ENCODE results near the gene CAMKV.

DNA sequence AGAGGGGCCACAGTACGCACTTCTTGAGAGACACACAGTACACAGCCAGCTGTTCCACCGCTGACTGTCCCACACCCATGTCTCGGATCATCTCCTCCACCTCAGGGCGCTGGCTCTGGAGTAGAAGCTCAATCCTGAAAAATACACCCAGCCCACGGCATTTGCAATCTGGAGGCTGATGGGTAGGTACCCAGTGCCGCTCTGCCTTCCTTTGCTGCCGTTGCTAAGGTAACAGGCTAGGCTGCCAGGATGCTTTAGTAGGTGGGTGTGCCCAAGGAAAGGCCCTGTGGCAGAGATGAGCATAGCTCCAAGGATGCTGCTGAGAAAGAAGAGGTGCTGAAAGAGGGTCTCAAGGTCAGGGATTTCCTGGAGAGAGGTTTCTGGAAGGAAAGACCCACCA lies 27.9 kb downstream of the CAMKV start:
- TF ChIP-seq ESRRG (CRISPR knock-in tag; IDR thresholded peaks at IDR 0.05) = no peak
- no peak for TF ChIP-seq PPARA (CRISPR knock-in tag; IDR thresholded peaks at IDR 0.05; ENCODE audit: borderline replicate concordance)
- no peak for TF ChIP-seq OSR1 (CRISPR knock-in tag; IDR thresholded peaks at IDR 0.05)
- TF ChIP-seq, protein P1, sequence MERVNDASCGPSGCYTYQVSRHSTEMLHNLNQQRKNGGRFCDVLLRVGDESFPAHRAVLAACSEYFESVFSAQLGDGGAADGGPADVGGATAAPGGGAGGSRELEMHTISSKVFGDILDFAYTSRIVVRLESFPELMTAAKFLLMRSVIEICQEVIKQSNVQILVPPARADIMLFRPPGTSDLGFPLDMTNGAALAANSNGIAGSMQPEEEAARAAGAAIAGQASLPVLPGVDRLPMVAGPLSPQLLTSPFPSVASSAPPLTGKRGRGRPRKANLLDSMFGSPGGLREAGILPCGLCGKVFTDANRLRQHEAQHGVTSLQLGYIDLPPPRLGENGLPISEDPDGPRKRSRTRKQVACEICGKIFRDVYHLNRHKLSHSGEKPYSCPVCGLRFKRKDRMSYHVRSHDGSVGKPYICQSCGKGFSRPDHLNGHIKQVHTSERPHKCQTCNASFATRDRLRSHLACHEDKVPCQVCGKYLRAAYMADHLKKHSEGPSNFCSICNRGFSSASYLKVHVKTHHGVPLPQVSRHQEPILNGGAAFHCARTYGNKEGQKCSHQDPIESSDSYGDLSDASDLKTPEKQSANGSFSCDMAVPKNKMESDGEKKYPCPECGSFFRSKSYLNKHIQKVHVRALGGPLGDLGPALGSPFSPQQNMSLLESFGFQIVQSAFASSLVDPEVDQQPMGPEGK (CRISPR knock-in tag; IDR thresholded peaks at IDR 0.05; ENCODE audit: borderline replicate concordance) = no peak
- no peak for TF ChIP-seq TCF4 (CRISPR knock-in tag; IDR thresholded peaks at IDR 0.05; ENCODE audit: borderline replicate concordance)
- no peak for TF ChIP-seq ZNF70 (CRISPR knock-in tag; IDR thresholded peaks at IDR 0.05)
- no peak for TF ChIP-seq RARB (CRISPR knock-in tag; IDR thresholded peaks at IDR 0.05)
- TF ChIP-seq, protein P2, sequence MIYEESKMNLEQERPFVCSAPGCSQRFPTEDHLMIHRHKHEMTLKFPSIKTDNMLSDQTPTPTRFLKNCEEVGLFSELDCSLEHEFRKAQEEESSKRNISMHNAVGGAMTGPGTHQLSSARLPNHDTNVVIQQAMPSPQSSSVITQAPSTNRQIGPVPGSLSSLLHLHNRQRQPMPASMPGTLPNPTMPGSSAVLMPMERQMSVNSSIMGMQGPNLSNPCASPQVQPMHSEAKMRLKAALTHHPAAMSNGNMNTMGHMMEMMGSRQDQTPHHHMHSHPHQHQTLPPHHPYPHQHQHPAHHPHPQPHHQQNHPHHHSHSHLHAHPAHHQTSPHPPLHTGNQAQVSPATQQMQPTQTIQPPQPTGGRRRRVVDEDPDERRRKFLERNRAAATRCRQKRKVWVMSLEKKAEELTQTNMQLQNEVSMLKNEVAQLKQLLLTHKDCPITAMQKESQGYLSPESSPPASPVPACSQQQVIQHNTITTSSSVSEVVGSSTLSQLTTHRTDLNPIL (CRISPR knock-in tag; IDR thresholded peaks at IDR 0.05; ENCODE audit: low read depth) = no peak
- TF ChIP-seq ZFP30 (CRISPR knock-in tag; IDR thresholded peaks at IDR 0.05) = no peak
- no peak for TF ChIP-seq GLIS3 (CRISPR knock-in tag; IDR thresholded peaks at IDR 0.05)
- no peak for TF ChIP-seq TOX (CRISPR knock-in tag; IDR thresholded peaks at IDR 0.05; ENCODE audit: borderline replicate concordance)
